HG03095 (cell line): ENCODE measurements around the gene CLRN2.

Experiments used
- ATAC-seq: cut with Tn5 transposase; IDR thresholded peaks from one replicate; pipeline ENCODE4 v1.9.1; 2021; ENCODE audit warnings: moderate library complexity; ENCODE audit not compliant: unreplicated experiment

CLRN2 gene, protein sequence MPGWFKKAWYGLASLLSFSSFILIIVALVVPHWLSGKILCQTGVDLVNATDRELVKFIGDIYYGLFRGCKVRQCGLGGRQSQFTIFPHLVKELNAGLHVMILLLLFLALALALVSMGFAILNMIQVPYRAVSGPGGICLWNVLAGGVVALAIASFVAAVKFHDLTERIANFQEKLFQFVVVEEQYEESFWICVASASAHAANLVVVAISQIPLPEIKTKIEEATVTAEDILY

DNA sequence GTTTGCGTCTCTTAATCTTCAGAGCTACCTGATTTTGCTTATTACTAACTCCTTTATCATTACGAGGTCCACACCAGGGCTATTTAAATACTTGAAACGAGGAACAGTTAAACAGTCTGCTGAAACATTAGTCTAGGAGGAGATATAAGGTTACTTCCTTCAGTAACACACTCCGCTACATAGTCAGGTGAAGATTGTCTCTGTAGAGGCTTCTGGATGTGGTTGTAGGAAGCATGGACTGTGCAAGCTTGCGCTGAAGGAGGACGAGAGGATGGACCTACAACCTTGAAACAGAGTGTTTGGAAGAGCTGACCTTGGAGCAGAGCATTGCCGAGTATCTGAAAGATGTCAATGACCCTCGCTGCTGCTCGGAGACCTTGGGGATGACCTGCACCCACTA lies at the start of gene CLRN2:
Gene CLRN2, plus strand, starts transcription at position 301 of the 400 bp plus-strand sequence. CDS start 102 bp downstream, outside the sequence.
- ATAC-seq, result no peak

DNA sequence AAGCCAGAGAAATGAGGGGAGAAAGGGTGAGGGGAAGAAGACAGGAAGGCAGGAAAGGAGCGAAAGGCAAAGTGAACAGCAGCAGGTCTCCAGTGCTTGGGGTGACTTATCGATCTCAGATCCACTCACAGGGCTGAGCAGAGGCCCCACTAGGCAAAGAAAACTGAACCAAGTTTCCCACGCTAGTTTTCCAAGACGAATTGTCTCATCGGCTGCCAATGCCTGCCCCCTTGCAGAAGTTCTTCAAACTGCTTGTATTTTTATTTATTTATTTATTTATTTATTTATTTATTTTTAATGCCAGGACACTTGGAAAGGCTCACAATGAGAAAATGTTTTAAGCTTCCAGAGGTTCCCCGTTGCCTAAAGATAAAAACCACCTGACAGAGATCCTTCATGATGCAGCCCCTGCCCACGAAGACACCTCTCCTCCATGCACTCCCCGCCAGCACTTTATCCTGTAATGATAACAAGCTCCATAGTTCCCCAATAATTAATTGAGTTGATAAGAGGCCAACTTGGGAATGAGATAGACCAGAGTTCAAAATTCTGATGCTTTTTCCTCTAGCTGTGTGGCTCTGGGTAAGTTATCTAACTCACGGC lies 46.2 kb upstream of the CLRN2 start:
- ATAC-seq, result no peak

DNA sequence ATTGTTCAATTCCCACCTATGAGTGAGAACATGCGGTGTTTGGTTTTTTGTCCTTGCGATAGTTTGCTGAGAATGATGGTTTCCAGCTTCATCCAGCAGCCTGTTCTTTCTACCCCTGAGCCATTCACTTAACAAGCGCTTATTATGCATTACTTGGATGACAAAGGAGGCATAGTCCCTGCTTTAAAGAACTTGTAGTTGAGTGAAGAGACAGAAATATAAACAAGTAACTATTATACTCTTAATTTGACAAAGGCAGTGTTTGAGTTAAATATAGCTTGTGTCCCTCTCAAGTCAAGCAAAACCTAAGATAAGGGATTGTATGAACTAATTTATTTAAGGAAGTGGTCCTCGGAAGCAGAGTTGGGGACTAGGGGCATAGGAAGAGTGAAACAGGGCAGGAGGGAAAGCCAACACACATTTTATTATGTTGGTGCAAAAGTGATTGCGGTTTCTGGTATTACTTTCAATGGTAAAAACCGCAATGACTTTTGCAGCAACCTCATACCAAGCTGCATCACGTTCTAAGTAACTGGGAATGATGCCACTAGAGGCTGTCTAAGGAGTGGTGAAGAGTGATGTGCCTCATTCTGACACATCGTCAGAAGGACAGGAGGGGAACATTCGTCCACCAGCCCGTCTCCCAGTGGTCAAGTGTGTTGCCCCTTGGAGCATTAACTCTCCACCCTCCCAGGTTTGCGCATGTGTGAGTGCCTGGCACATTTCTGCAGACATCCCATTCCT lies 44.9 kb upstream of the CLRN2 start:
- ATAC-seq, result no peak

DNA sequence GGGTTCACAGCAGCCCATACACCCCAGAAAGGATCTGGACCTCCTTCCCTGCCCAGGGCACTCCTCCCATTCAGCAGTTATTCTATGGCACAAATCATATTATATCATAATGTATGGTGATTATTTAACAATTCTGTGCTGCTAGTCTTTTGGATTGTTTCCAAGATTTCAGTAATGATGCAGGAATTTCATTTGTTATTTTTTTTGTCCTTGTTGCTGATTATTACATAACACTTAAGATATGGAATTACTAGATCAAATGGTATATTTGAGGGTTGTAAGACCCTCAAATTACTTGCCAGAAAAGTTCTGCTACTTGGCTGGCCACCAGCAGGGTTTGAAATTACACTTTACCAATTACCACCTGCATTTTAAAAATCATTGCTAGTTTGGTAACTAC lies 39.5 kb upstream of the CLRN2 start:
- ATAC-seq, result no peak

DNA sequence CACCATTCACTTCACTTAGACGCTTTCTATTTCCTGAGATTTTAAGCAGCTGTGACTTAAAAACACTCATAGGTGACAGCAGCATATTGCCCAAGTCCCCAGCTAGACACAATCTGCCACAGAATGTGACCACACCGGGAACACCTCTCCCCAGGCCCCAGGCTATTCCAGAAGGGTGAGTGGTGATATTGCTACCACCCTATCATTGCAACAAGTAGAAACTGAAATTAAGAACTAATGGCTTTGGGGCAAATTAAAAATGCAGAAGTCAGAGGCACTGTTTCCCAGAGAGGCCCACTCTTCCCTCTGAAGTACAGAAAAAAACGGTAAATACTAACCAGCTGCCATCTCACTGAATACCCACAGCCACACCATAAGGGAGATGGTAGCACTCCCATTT lies 38.1 kb upstream of the CLRN2 start:
- ATAC-seq, result no peak

DNA sequence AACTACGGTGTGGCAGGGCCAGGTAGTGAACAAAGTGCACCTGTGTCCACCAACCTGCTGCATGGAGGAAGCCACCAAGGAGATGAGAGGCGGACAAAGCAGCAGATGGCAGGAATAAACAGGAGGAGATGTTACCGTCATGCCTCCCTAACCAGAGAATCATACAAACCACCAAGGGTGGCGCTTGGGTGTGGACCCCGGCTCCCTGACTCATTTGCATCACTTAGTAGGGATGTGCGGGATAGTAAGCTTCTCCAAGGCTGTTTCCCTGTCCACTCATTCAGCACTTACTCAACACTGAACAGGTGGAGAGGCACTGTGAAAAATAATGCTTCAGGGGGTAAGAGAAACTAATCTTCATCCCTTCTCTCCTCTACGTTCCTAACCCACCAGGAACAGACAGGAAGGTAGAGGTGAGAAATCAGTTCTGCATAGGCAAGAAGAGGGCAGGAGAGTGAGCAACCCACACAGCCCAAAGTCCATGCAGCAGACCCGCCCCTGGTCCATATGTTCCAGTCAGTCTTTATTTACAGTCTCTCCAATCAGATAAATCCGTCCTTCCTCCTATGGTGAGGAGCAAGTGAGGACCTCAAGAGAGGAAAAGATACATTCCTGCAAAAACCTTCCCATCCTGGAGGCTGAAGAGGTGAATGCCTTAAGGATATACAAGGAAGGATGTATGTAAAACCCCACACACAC lies 37.0 kb upstream of the CLRN2 start:
- no peak for ATAC-seq

DNA sequence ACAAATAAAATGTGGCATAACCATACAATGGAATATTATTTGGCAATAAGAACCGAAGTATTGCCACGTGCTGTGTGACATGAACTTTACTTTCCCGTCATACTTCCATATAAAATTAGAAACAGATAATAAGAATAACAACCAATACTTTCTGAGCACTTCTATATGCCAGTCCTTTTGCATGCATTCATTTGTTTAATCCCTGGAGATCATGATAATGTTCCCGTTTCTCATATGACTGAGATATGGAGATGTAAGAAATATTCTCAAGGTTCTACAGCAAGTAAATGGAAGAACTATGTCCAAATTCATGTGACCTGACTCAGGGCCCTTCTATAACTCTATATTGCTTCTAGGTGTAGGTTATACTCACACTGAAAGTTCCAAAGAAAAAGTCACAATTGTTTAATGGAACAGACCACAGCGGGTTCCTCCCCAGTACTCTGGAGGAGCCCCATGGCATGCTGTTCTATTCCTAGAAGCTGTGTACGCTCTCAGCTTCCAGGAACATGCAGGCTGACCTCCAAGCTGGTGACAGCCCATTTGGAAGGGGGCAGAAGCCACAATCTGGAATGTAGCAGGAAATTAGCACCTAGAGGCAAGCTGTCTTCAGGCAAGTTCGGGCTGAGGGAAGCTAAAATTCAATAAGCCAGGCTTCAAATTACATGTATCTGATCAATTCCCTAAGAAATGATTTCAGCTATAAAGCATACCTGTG lies 34.6 kb upstream of the CLRN2 start:
- no peak for ATAC-seq

DNA sequence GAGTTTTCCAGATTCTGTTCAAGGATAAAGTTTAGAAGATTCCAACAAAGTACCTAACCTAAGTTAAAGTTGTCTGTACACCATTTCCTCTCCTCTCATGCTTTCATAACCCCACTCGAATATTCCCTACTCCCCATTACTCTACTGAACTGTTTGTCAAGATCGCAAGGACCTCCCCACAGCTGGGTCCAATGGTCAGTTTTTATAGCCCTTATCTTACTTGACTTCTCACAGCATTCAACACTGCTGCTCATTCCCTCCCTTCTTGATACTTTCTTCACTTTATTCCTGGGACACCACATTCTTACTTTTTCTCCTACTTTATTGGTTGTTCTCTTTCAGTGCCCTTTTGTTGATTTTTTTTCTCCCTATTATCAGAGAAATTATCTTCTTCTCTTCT lies 34.0 kb upstream of the CLRN2 start:
- no peak for ATAC-seq

DNA sequence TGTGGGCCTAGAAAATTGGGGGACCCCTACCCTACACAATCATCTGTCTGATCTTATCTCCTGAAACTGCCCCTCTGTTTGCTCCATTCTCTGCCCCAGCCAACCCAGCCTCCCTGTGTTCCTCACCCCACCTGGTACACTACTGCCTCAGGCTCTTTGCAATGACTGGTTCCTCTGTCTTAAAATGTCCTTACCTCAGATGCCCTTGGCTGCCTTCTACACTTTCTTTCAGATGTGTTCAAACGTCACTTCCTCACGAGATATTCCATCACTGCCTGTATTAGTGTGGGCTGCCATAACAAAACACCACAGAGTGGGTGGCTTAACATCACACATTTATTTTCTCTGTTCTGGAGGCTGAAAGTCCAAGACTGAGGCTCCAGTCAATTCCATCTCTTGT lies 32.2 kb upstream of the CLRN2 start:
- no peak for ATAC-seq

DNA sequence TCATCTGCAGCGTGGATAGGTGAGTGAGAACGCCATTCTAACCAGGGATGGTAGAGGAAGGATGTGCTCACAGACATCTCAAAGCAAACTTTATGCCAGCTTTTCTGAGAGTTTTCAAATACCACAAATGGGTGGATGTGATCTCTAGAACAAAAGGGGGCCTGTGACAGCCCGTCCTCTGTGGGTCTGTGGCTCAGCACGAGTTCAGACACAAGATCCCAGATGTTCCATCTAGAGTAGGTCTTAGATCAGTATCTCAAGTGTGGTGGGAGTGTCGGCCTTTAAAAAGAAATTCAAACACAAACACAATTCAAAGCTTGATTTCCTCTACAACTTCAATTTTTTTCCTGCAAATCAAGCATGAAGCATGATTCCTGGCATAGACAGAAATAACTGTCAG lies 25.8 kb upstream of the CLRN2 start:
- ATAC-seq, result no peak

DNA sequence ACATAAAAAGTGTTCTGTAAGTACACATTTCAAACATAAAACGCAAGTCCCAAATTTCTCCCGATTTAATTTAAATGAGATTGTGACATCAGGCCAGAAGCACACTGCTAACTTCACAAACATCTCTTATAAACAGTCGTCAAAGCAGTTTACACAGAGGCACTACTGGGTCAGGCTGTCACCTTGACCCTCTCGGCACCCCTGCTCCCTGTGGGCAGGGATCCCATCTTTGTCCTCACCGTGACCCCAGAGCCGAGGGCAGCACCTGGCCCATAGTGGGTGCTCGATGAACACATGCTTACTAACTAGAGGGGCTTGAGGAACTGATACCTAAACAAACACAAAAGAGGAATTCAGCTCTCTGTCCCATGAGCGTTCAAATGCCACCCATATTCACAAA lies 25.2 kb upstream of the CLRN2 start:
- ATAC-seq, result no peak

DNA sequence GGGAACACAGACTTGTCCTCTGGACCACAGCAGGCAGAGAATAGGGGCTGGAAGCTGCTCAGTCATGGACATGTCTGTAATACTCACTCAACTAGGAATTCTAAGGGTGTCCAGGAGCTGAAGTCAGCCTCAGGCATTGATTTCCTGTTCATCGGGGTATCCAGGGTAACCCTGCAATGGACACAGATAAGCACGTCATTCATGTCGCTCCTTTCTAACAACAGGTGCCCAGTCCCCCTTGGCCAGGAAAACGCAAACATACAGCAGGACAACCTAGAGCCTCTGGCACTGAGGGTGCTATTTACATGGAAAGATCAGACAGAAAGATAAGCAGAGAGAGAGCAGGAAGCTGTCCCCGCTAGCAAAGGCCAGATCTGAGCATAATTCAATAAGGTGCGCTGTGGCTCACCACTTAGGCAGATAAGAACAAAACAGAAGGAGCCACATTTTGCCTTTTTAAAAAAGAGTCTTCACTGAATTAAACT lies 24.3 kb upstream of the CLRN2 start:
- ATAC-seq, result no peak

DNA sequence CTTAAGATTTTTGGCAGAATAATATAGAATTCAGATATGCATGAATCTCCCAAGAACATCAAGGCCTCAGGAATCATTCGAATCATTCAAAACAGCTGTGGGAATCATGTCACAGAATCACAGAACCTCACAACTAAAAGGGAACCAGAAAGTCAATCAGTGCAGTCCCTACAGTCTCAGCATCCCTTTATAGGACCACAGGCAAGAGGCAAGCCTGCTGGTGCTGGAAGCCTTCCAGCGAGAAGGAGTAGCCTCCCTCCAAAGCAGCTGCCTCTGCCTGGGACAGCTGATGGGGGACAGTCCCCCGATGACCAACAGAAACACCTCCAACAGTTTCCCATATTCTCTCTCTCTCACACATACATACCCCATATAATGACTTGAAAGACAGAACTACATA lies 23.8 kb upstream of the CLRN2 start:
- no peak for ATAC-seq

DNA sequence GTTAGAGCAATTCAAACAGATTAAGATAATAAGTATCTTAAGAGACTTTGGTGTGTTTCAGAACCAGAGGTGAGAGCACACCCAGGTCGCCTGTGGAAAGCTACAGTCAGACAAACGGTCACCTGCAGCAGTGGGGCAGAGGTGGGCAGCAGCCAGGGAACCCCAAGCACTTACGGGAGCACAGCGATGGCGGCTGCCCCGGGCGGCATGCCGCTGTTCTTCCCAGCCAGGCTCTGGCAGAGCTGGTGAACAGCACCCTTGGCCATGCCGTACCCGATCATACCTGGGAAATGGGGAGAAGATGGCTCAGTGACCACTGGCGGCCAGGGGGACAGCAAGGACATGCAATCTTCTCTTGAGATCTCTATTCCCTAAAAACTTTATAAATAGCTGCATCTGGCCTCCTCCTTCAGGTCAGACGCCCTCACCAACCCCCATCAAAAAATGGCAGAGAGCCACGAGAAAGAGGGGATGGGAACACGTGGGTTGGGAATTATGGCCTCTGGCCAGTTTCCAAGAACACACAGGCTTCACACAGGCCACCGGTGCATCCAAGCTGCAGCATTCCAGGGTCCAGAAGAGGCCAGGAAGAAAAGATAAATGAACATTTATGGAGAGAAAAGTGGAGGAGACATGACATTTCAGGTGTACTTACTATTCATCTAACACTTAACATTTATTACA lies 22.8 kb upstream of the CLRN2 start:
- ATAC-seq, result no peak

DNA sequence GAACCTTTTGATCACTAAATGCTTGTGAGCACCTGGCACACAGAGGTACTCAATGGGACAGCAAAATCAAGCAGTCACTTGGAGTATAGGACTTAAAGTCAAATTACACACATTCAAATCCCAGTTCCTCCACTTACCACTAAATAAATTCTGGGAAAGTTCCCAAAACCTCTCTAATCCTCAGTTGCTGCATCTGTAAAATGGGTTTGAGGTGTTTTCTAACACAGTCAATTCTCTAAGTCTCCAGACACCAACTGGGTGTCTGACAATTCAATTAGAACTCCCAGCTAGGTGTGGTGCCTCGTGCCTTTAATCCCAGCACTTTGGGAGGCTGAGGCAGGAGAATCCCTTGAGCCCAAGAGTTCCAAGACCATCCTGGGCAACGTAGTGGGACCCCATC lies 22.1 kb upstream of the CLRN2 start:
- no peak for ATAC-seq

DNA sequence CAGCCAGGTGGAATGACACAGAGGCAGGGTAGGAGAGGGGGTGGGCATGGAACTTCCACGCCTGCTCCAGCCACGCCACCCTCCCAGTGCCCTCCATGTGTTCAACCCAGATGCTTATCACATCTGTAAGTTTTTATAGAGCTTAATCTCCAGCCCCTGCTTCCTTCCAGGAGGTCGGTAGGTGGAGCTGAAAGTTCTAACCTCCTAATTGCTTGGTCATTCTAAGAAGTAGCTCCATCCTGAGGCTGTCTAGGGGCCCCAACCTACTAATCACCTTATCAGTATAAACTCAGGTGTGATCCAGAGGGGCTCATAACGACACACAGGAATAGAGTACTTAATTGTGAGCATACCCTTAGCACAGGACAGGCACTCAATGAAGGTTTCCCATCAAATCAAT lies 21.3 kb upstream of the CLRN2 start:
- ATAC-seq, result no peak

DNA sequence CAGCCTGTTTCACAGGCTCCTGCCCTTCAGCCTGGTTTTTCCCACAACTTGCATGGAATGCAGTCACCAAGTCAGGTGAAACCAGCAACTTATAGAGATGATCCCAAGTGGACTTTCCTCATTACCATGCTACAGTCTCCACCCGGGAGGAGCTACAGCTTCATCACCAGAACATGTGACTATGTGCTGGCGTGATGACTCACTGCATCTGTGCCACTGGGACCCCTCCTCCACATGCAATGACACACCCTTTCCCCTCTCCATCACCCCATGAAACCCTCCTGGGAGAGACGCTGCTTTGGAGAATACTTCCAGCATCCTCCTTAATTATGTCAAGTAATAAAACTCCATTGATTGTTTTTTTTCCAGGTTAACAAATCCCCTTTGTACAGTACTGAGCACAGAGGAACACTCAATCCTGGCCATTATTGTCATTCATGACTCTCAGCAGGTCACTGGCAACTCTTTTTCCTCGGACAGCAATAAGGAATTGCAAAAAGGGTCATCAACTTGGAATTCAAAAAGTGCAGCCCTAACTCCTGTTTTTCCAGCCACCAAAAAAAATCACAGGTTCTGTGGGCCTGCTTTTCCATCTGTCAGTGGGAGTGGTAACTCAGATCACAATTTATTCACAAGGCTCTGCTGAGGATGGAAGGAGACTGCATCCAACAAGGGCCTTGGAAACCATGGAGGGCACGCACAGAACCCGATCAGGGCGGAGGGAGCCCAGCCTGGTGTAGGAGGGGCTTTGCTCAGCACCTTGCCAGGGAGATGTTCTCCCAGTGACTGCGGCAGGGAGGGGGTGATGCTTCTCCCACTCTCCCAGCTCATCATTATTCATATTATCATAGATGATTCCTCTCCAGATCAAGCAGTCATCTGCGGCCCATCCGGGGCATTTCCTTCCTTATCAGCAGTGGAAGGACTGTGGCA lies 20.4 kb upstream of the CLRN2 start:
- no peak for ATAC-seq

DNA sequence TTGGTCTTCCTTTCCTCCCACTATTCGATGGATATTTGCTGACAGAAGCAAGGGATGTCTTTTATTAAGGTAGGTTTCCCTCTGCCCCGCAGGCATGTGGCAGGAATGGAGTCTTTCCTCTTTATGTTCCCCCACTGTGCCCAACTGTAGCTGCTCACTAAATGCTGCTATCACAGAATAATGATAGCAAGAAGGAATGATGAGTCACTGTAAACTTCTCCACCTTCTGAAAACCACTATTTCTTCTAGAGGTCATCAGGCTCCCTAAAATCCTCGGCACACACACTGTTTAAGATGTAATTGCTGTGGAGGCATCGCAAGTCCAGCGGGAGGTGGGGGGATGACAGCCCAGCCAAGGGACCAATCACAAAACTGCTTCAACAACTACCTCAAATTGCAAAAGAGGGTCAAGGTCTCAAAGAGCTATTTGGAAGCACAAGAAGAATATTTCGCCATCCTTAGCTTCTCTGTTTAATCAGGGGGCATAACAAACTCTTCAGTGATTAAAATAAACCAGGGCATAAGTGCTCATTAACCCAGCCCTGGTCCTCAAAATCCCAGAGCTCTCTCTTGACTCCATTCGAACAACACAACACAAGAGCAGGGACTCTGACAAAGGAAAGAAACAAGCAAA lies 17.0 kb upstream of the CLRN2 start:
- no peak for ATAC-seq

DNA sequence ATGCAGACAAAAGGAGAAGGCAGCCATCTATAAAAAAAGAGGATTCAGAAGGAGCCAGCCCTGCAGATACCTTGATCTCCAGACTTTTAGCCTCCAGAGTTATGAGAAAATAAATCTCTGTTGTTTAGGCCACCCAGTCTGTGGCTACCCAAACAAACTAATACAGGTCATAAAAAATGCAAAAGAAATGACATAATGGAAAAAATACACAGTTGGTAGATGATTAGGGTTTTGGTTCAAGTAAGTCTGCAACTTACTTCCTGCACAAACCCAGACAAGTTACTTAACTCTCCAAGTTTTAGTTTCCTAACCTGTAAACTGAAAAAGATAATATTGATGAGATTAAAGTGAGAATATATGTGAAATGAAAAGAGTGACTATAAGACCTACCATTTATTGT lies 14.4 kb upstream of the CLRN2 start:
- ATAC-seq, result no peak
